Kidney (tissue), 14 donors: ENCODE results near the gene PITPNM2. TPM values are rescaled to one million over a fixed set of nuclear protein-coding genes. Genes with fewer than 3 reads are reported as not detected.

Experiments used
- DNase-seq, 5 donors: peaks; one replicate each; pipeline ENCODE4 v3.0.0-alpha.2; 2013 to 2020
- FAIRE-seq: peaks from 2 replicates; lab custom pipeline; 2012; peaks lifted over from hg19 to GRCh38; lab: Jason Lieb, UNC
- H3K27ac ChIP-seq, 2 donors: one replicate each; pipeline ENCODE4 v1.7.0; 2013; ENCODE audit warnings: low read depth in 2 of 2, low read length in 2 of 2, inconsistent platforms in 1 of 2
- H3K27me3 ChIP-seq: one replicate; pipeline ENCODE4 v1.7.1; 2013; ENCODE audit warnings: low read length, inconsistent platforms; ENCODE audit not compliant: control insufficient read depth, insufficient read depth
- H3K36me3 ChIP-seq, 3 donors: one replicate each; pipeline versions ENCODE4 v1.7.0 to v1.7.1; 2013; ENCODE audit warnings: low read length in 3 of 3, control low read depth in 1 of 3, inconsistent platforms in 1 of 3; ENCODE audit not compliant: insufficient read depth in 3 of 3, control insufficient read depth in 2 of 3
- H3K4me1 ChIP-seq, 3 donors: one replicate each; pipeline versions ENCODE4 v1.7.0 to v1.7.1; 2013; ENCODE audit warnings: low read length in 3 of 3, inconsistent platforms in 1 of 3, low read depth in 1 of 3; ENCODE audit not compliant: control insufficient read depth in 2 of 3, insufficient read depth in 2 of 3
- H3K4me3 ChIP-seq, 3 donors: one replicate each; pipeline versions ENCODE4 v1.7.0 to v1.8.1; 2013; ENCODE audit warnings: low read length in 3 of 3, control low read depth in 1 of 3, inconsistent platforms in 1 of 3
- H3K9ac ChIP-seq, 3 donors: one replicate each; pipeline versions ENCODE4 v1.7.0 to v1.7.1; 2013; ENCODE audit warnings: low read length in 3 of 3, control low read depth in 1 of 3, inconsistent platforms in 1 of 3
- H3K9me3 ChIP-seq, 3 donors: one replicate each; pipeline versions ENCODE4 v1.7.0 to v1.7.1; 2013; ENCODE audit warnings: low read length in 3 of 3, control low read depth in 1 of 3, inconsistent platforms in 1 of 3; ENCODE audit not compliant: control insufficient read depth in 2 of 3, insufficient read depth in 1 of 3
- CTCF ChIP-seq: IDR thresholded peaks from 3 replicates; pipeline ENCODE4 v1.5.1; 2012; ENCODE audit warnings: mild to moderate bottlenecking, moderate library complexity, borderline replicate concordance; ENCODE audit not compliant: insufficient read depth; ENCODE audit errors: extremely low read depth
- intact Hi-C: fragments of 100-400 bp; cut with DNase I; formaldehyde crosslinking; loops from one replicate; pipeline ENCODE4 v1.11.1; 2022
- polyA plus RNA-seq: library from polyadenylated mRNA; stranded (reverse); fragments of 350-450 nt; fragmentation: Illumina TruSeq; extraction: RNeasy Lipid Tissue Mini Kit (QIAGEN cat#74804); gene quantifications from one replicate; pipeline ENCODE4 v1.2.3, GENCODE V29; 2014; ENCODE audit warnings: low read depth, low replicate concordance; ENCODE audit not compliant: insufficient read depth
- total RNA-seq: library from RNA; stranded (reverse); fragmentation: NEBNext Ultra II Directional; extraction: Animal tissue kit (Norgen Biotek cat#: 25700); gene quantifications from one replicate; pipeline ENCODE4 v1.2.1, GENCODE V29; 2021
- donor health status: control.
- donor health status: control.
- donor health status: control.
- donor health status: control.
- donor health status: control.
- donor health status: DM: yes; HTN: yes; CAD: no.
- donor health status: Normal renal cell carcinoma (clear cell type).

PITPNM2 gene
- total and polyA plus RNA-seq, 2 donors from 2014 or later: 5.7 to 41.7 TPM

- no peak for TF ChIP-seq CTCF
- H3K27ac ChIP-seq: peak overlapping the region; percentile 68 to 73
- H3K27me3 ChIP-seq: no peaks in the 10 kb centered on the region
- intact Hi-C loops: no loop called here
- peak overlapping the region in 1 of 3 donors; percentile 5 for H3K4me3 ChIP-seq
- DNase-seq (no peak), FAIRE-seq (no peak)
- peak overlapping the region in 1 of 3 donors; percentile 21 for H3K9ac ChIP-seq
- peaks cover 0 to 43% (median 21%) of the 10 kb centered on the region in 3 donors for H3K4me1 ChIP-seq
- no peaks in the 10 kb centered on the region for H3K9me3 ChIP-seq
- H3K36me3 ChIP-seq: no peaks in the 10 kb centered on the region
Measured at GRCh38 chr12:123165537-123165936, 14.6 kb upstream of the PITPNM2 start.

- Histone ChIP-seq H3K4me3 (peak overlapping the region in 2 of 3 donors; percentile 26 to 44), H3K4me1 (peaks cover 0 to 43% (median 21%) of the 10 kb centered on the region in 3 donors), H3K27ac (peak overlapping the region; percentile 75 to 90), H3K9me3 (no peaks in the 10 kb centered on the region), H3K9ac (peak overlapping the region in 1 of 3 donors; percentile 21), H3K27me3 (no peaks in the 10 kb centered on the region), H3K36me3 (no peaks in the 10 kb centered on the region)
- intact Hi-C loops: no loop called here
- peak; percentile 85 for FAIRE-seq
- TF ChIP-seq CTCF: no peak
- DNase-seq: peak in 1 of 5 donors; percentile 10
Measured at GRCh38 chr12:123164710-123165261, 13.9 kb upstream of the PITPNM2 start.

GRCh38 chr12:123164222-123164621 is 13.3 kb upstream of the PITPNM2 start:
- Histone ChIP-seq H3K36me3 (no peaks in the 10 kb centered on the region), H3K27ac (peak overlapping the region; percentile 75 to 90), H3K9ac (peak overlapping the region in 2 of 3 donors; percentile 21 to 32), H3K9me3 (no peaks in the 10 kb centered on the region), H3K4me3 (peak overlapping the region in 2 of 3 donors; percentile 26 to 44), H3K27me3 (no peaks in the 10 kb centered on the region), H3K4me1 (peaks cover 0 to 43% (median 21%) of the 10 kb centered on the region in 3 donors)
- intact Hi-C loops: no loop called here
- FAIRE-seq: no peak
- DNase-seq: no peak
- no peak for TF ChIP-seq CTCF
